ENCODE measurements around the gene LPA. TPM values are rescaled to one million over a fixed set of nuclear protein-coding genes. Genes with fewer than 3 reads are reported as not detected.
"Not testable (repeated sequence)": the region's sequence is repeated elsewhere in the genome, so short reads cannot be mapped to it uniquely, and the experiment has no call there.

LPA gene
- total and polyA plus RNA-seq, 12 donors: 0.10 to 5.7 (median 0.57) TPM; not detected in 5

DNA sequence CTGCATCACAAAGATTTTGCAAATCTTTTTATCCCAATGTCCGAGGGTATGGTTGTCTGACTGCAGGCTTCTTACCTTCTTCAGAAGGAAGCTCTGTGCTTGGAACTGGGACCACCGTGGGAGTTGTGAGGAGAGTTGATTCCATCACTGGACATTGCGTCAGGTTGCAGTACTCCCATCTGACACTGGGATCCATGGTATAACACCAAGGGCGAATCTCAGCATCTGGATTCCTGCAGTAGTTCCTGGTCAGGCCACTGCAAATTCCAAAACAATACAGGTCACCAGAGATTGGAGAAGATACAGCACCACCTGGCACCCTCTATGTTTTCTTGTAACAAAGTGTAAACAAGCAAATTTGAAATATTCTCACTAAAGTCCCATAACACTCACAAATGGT, 77.7 kb downstream of the LPA start:
- WGBS, 4 donors: 73 to 89% (median 77%) methylated on average over 4 of the region's 4 CpGs
- no peaks in the 10 kb centered on the region for H3K9me3 ChIP-seq (replicated peaks in 1 of 3)
- intact Hi-C loops (cut with DNase I): no loop called here
- H3K27me3 ChIP-seq: no peaks in the 10 kb centered on the region
- TF ChIP-seq POLR2A (IDR thresholded peaks at IDR 0.05) (no peak), CTCF (IDR thresholded peaks at IDR 0.05) (no peak)
- H3K4me1 ChIP-seq (replicated peaks in 1 of 2): no peaks in the 10 kb centered on the region
- no peak for DNase-seq
- no peak overlapping the region for H3K27ac ChIP-seq
- H3K4me3 ChIP-seq: no peak overlapping the region
- no peaks in the 10 kb centered on the region for H3K36me3 ChIP-seq (replicated peaks in 1 of 2)

DNA sequence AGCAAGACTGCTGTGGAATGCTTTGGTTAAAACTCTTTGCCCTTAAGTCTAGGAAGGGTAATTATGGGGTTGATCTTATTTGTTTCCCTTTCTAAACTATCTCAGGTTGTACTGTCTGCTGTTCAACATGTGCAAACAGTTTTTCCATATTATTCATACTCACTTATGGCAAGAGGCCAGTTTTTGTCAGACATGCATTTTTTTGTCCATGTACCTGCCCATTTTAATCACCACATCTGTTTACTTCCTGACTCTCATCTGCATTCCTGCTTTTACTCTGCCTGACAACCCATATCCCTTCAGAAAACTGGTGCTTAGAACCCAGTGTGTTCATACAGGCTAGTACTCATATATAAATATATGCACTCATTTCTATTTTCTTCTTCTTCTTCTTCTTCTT, 80.3 kb downstream of the LPA start:
- Histone ChIP-seq H3K36me3 (replicated peaks in 1 of 2) (no peaks in the 10 kb centered on the region), H3K4me1 (replicated peaks in 1 of 2) (no peaks in the 10 kb centered on the region), H3K27me3 (no peaks in the 10 kb centered on the region), H3K9me3 (replicated peaks in 1 of 3) (no peaks in the 10 kb centered on the region), H3K27ac (no peak overlapping the region), H3K4me3 (no peak overlapping the region)
- TF ChIP-seq POLR2A (IDR thresholded peaks at IDR 0.05) (no peak), CTCF (IDR thresholded peaks at IDR 0.05) (no peak)
- intact Hi-C loops (cut with DNase I): no loop called here
- no peak for DNase-seq

GRCh38 chr6:160581406-160581805, 82.7 kb downstream of the LPA start:
- no peak for DNase-seq

GRCh38 chr6:160578515-160578914, 85.6 kb downstream of the LPA start:
- H3K4me1 ChIP-seq (replicated peaks in 1 of 2); DNase-seq; H3K27me3 ChIP-seq; H3K27ac ChIP-seq; H3K36me3 ChIP-seq (replicated peaks in 1 of 2); intact Hi-C loops (cut with DNase I); H3K4me3 ChIP-seq; H3K9me3 ChIP-seq (replicated peaks in 1 of 3): not testable (repeated sequence)
- 69 to 84% (median 77%) methylated on average over 5 of the region's 5 CpGs for WGBS, 4 donors

More at GRCh38 chr6:160581406-160581805, 82.7 kb downstream of the LPA start:
- H3K27me3 ChIP-seq: no peaks in the 10 kb centered on the region
- no peaks in the 10 kb centered on the region for H3K9me3 ChIP-seq (replicated peaks in 1 of 3)
- WGBS, 4 donors: 69 to 86% (median 70%) methylated on average over 1 of the region's 1 CpG
- H3K4me1 ChIP-seq (replicated peaks in 1 of 2): no peaks in the 10 kb centered on the region
- TF ChIP-seq CTCF (IDR thresholded peaks at IDR 0.05) (no peak), POLR2A (IDR thresholded peaks at IDR 0.05) (no peak)
- intact Hi-C loops (cut with DNase I): no loop called here
- H3K27ac ChIP-seq: no peak overlapping the region
- no peaks in the 10 kb centered on the region for H3K36me3 ChIP-seq (replicated peaks in 1 of 2)
- no peak overlapping the region for H3K4me3 ChIP-seq

- Histone ChIP-seq H3K4me3 (no peak overlapping the region), H3K36me3 (replicated peaks in 1 of 2) (no peaks in the 10 kb centered on the region), H3K4me1 (replicated peaks in 1 of 2) (no peaks in the 10 kb centered on the region), H3K27me3 (no peaks in the 10 kb centered on the region), H3K9me3 (replicated peaks in 1 of 3) (no peaks in the 10 kb centered on the region), H3K27ac (no peak overlapping the region)
- intact Hi-C loops (cut with DNase I): no loop called here
- WGBS, 4 donors: 71 to 82% (median 79%) methylated on average over 2 to 4 of the region's 4 CpGs
- no peak for DNase-seq
- TF ChIP-seq CTCF (IDR thresholded peaks at IDR 0.05) (no peak), POLR2A (IDR thresholded peaks at IDR 0.05) (no peak)
These were observed 90.1 kb downstream of the LPA start for GRCh38 chr6:160573943-160574342.

- intact Hi-C loops (cut with DNase I); H3K4me1 ChIP-seq (replicated peaks in 1 of 2); H3K9me3 ChIP-seq (replicated peaks in 1 of 3); DNase-seq; H3K27ac ChIP-seq; H3K27me3 ChIP-seq; H3K4me3 ChIP-seq; H3K36me3 ChIP-seq (replicated peaks in 1 of 2): not testable (repeated sequence)
These were observed 92.9 kb downstream of the LPA start for GRCh38 chr6:160571201-160571600.

Measured in adrenal gland (tissue), 12 donors.